Stomach (tissue), 9 donors: ENCODE results near the gene PROSER3. TPM values are rescaled to one million over a fixed set of nuclear protein-coding genes. Genes with fewer than 3 reads are reported as not detected.

Source experiments
- DNase-seq, 2 donors: peaks; one replicate each; pipeline versions ENCODE4 v3.0.0 to v3.0.0-alpha.2; 2013 to 2019
- H3K27ac ChIP-seq, 5 donors: fragments of 200-600 bp in 4 of 5; sonication (generic) in 4 of 5; one replicate each; pipeline ENCODE4 v1.5.1; 2013 to 2019; ENCODE audit warnings: mild to moderate bottlenecking in 1 of 5, moderate library complexity in 1 of 5
- H3K27me3 ChIP-seq, 3 donors: fragments of 200-600 bp; sonication (generic); one replicate each; pipeline ENCODE4 v1.5.1; 2017 to 2019; ENCODE audit warnings: mixed run types in 1 of 3
- H3K36me3 ChIP-seq, 4 donors: fragments of 200-600 bp; sonication (generic); 1 replicate in 3 of 4; 2 replicates in 1 of 4; pipeline ENCODE4 v1.5.1; 2016 to 2019
- H3K4me1 ChIP-seq, 4 donors: fragments of 200-600 bp; sonication (generic); one replicate each; pipeline ENCODE4 v1.5.1; 2016 to 2019
- H3K4me3 ChIP-seq, 4 donors: fragments of 200-600 bp; sonication (generic) in 3 of 4; one replicate each; pipeline ENCODE4 v1.5.1; 2016 to 2019; ENCODE audit warnings: mild to moderate bottlenecking in 1 of 4
- H3K9me3 ChIP-seq, 4 donors: fragments of 200-600 bp; sonication (generic); one replicate each; pipeline ENCODE4 v1.5.1; 2016 to 2019
- CTCF ChIP-seq, 7 experiments: fragments of 450-650 bp in 4 of 7; fragments of 200-600 bp in 3 of 7; sonication (generic) in 3 of 7; IDR thresholded peaks; one replicate each; pipeline ENCODE4 v1.5.1; 2016 to 2019; ENCODE audit warnings: antibody characterized with exemption in 7 of 7, control low read depth in 2 of 7, mild to moderate bottlenecking in 1 of 7
- EP300 ChIP-seq: sonication (generic); formaldehyde crosslinking; IDR thresholded peaks from one replicate; pipeline ENCODE4 v1.6.1; 2017; ENCODE audit warnings: antibody characterized with exemption
- POLR2A ChIP-seq, 4 donors: fragments of 450-650 bp; IDR thresholded peaks; one replicate each; pipeline ENCODE4 v1.6.1; 2016; ENCODE audit warnings: antibody characterized with exemption in 4 of 4, control low read depth in 2 of 4, mild to moderate bottlenecking in 1 of 4, moderate library complexity in 1 of 4
- POLR2AphosphoS5 ChIP-seq, 3 donors: sonication (generic); formaldehyde crosslinking; IDR thresholded peaks; one replicate each; pipeline ENCODE4 v1.6.1; 2016; ENCODE audit warnings: antibody characterized with exemption in 3 of 3
- WGBS, 5 donors: extraction: QIAGEN DNeasy Blood & Tissue Kit in 3 of 5; methylation state at CpG; one replicate each; pipeline versions ENCODE4 v1.1.5 to v1.1.7; 2013 to 2018; 5-methylcytosine and 5-hydroxymethylcytosine counted together
- intact Hi-C: fragments of 100-400 bp; cut with DNase I; formaldehyde crosslinking; loops from one replicate; pipeline ENCODE4 v1.15.1; 2023; ENCODE audit warnings: low total_unique reads
- polyA plus RNA-seq, 3 donors: library from polyadenylated mRNA; stranded (reverse); fragments of 200-250 nt; gene quantifications; one replicate each; pipeline ENCODE4 v1.2.3, GENCODE V29; 2013
- total RNA-seq, 5 donors: library from RNA; depleted of rRNA; stranded (reverse); fragments of >200 nt; gene quantifications; one replicate each; pipeline versions ENCODE4 v1.1.0 to v1.2.3, GENCODE V29; 2014 to 2016
- donor health status: healthy with polysubstance abuse.
- donor health status: Bipolar disorder and iron deficiency.
- donor health status: healthy.

Gene PROSER3
- total and polyA plus RNA-seq, 8 donors: 3.6 to 61.3 (median 10.5) TPM

- no peaks in the 10 kb centered on the region for H3K36me3 ChIP-seq
- no peak for DNase-seq
- no peak for TF ChIP-seq POLR2A (IDR thresholded peaks at IDR 0.05)
- no peak for TF ChIP-seq CTCF (IDR thresholded peaks at IDR 0.05)
- TF ChIP-seq POLR2AphosphoS5 (IDR thresholded peaks at IDR 0.05): no peak
- no peak for TF ChIP-seq EP300
- no peak overlapping the region for H3K27ac ChIP-seq
- intact Hi-C loops: no loop called here
- 59 to 75% (median 66%) methylated on average over 13 to 18 of the region's 18 CpGs for WGBS, 5 donors
- peaks cover 0 to 68% (median 0%) of the 10 kb centered on the region in 3 donors for H3K27me3 ChIP-seq
- H3K4me3 ChIP-seq: no peak overlapping the region
- H3K4me1 ChIP-seq: no peaks in the 10 kb centered on the region
- no peaks in the 10 kb centered on the region for H3K9me3 ChIP-seq
Observed at GRCh38 chr19:35811317-35812219, 53.6 kb downstream of the PROSER3 start.

GRCh38 chr19:35812220-35813042, 54.5 kb downstream of the PROSER3 start, which contains the start of gene PRODH2:
TSS of gene PRODH2 (minus strand) at chr19:35812845. CDS start at chr19:35812805, 40 bp downstream.
- no peak for DNase-seq
- H3K27ac ChIP-seq: no peak within 1 kb of the TSS
- intact Hi-C loops: no loop called here
- H3K4me1 ChIP-seq: no peaks in the 10 kb centered on the region
- H3K27me3 ChIP-seq: peaks cover 0 to 69% (median 0%) of the 10 kb centered on the region in 3 donors
- H3K9me3 ChIP-seq: no peaks in the 10 kb centered on the region
- H3K4me3 ChIP-seq: no peak within 1 kb of the TSS
- 61 to 69% (median 65%) methylated on average over 20 to 26 of the region's 26 CpGs for WGBS, 5 donors
- H3K36me3 ChIP-seq: no peaks in the 10 kb centered on the region
- TF ChIP-seq POLR2AphosphoS5 (IDR thresholded peaks at IDR 0.05) (no peak), POLR2A (IDR thresholded peaks at IDR 0.05) (no peak), EP300 (no peak), CTCF (IDR thresholded peaks at IDR 0.05) (no peak)

GRCh38 chr19:35813043-35813890, 55.3 kb downstream of the PROSER3 start:
- intact Hi-C loops: no loop called here

GRCh38 chr19:35816262-35816661, 58.3 kb downstream of the PROSER3 start:
- H3K4me1 ChIP-seq: peaks cover 0 to 6% (median 0%) of the 10 kb centered on the region in 4 donors
- H3K4me3 ChIP-seq: no peak overlapping the region
- WGBS, 5 donors: 24 to 33% (median 30%) methylated on average over 6 of the region's 6 CpGs
- DNase-seq: no peak
- TF ChIP-seq POLR2A (IDR thresholded peaks at IDR 0.05) (no peak), EP300 (no peak), CTCF (IDR thresholded peaks at IDR 0.05) (no peak), POLR2AphosphoS5 (IDR thresholded peaks at IDR 0.05) (no peak)
- no peaks in the 10 kb centered on the region for H3K9me3 ChIP-seq
- intact Hi-C loops: no loop called here
- no peak overlapping the region for H3K27ac ChIP-seq
- H3K27me3 ChIP-seq: peaks cover 0 to 71% (median 0%) of the 10 kb centered on the region in 3 donors
- no peaks in the 10 kb centered on the region for H3K36me3 ChIP-seq

More at GRCh38 chr19:35813043-35813890, 55.3 kb downstream of the PROSER3 start:
- peaks cover 0 to 76% (median 0%) of the 10 kb centered on the region in 3 donors for H3K27me3 ChIP-seq
- H3K4me1 ChIP-seq: no peaks in the 10 kb centered on the region
- DNase-seq: no peak
- H3K36me3 ChIP-seq: no peaks in the 10 kb centered on the region
- H3K4me3 ChIP-seq: no peak overlapping the region
- 80 to 85% (median 81%) methylated on average over 11 of the region's 11 CpGs for WGBS, 5 donors
- H3K27ac ChIP-seq: no peak overlapping the region
- no peaks in the 10 kb centered on the region for H3K9me3 ChIP-seq
- no peak for TF ChIP-seq POLR2AphosphoS5 (IDR thresholded peaks at IDR 0.05)
